Cardiac atrium fibroblast (primary cell): ENCODE measurements around the gene CYP27C1. TPM values are rescaled to one million over a fixed set of nuclear protein-coding genes. Genes with fewer than 3 reads are reported as not detected.

Source experiments
- total RNA-seq: library from RNA; depleted of rRNA; stranded (reverse); fragments of >200 nt; gene quantifications from 2 replicates; pipeline ENCODE4 v1.2.3, GENCODE V29; 2015

CYP27C1 gene, protein sequence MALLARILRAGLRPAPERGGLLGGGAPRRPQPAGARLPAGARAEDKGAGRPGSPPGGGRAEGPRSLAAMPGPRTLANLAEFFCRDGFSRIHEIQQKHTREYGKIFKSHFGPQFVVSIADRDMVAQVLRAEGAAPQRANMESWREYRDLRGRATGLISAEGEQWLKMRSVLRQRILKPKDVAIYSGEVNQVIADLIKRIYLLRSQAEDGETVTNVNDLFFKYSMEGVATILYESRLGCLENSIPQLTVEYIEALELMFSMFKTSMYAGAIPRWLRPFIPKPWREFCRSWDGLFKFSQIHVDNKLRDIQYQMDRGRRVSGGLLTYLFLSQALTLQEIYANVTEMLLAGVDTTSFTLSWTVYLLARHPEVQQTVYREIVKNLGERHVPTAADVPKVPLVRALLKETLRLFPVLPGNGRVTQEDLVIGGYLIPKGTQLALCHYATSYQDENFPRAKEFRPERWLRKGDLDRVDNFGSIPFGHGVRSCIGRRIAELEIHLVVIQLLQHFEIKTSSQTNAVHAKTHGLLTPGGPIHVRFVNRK
- total RNA-seq = 0.36 TPM in 1 of 2 replicates, not detected in the other

DNA sequence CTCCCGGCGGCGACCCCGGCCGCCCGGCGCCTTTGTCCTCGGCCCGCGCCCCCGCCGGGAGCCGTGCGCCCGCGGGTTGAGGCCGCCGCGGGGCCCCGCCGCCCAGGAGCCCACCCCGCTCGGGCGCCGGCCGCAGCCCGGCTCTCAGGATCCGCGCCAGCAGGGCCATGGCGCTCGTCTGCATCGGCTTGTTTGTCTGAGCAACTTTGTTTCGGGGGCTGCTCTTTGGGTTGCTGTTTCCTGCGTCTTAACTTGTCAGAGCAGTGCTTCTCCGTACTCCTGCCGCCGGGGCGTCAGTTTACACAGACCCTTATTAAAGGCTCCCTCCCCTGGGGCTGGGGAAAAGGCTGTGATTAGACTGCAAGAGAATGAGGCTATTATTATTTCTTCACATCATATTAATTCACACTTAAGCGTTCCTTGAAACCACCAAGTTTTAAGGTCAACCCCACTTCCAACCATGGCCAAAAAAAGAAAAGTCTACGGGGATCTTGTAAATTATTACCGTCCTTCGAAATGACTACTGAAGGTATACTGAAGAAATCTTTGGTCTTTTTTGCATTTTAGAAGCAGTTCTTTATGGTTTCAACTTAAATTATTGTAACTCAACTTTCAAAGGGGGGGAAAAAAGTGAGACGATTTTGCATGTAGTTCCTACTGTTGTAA is at the start of gene CYP27C1:
CYP27C1 (minus strand) TSS at position 198 of the 666 bp plus-strand sequence; CDS start at position 169, 29 bp downstream.

Other genes starting within 250 kb of the CYP27C1 start
- 38.7 and 39.7 TPM in 2 replicates for gene BIN1, start 113.1 kb downstream of the CYP27C1 start, total RNA-seq
- gene ERCC3, start 73.8 kb upstream of the CYP27C1 start, total RNA-seq = 17.1 and 18.8 TPM in 2 replicates
- 14.1 and 38.4 TPM in 2 replicates for gene MAP3K2, start 167.7 kb upstream of the CYP27C1 start, total RNA-seq
- not detected in 2 replicates for gene PROC, start 198.1 kb upstream of the CYP27C1 start, total RNA-seq